SU-DHL-6 (cell line): ENCODE data around the gene ATP5F1C.

Experiments
- H2AFZ ChIP-seq: fragments of 200-600 bp; sonication (generic); 2 replicates; pipeline ENCODE4 v1.6.1; 2014; ENCODE audit warnings: low read depth, mild to moderate bottlenecking, moderate library complexity, mixed read lengths, antibody characterized with exemption, low read length; ENCODE audit not compliant: severe bottlenecking
- H3F3A ChIP-seq: fragments of 200-600 bp; shearing (Covaris generic); 2 replicates; pipeline ENCODE4 v1.6.0; 2016; ENCODE audit warnings: antibody characterized with exemption, mild to moderate bottlenecking; ENCODE audit not compliant: insufficient read depth
- H3K27ac ChIP-seq: fragments of 200-600 bp; sonication (generic); 2 replicates; pipeline ENCODE4 v1.5.1; 2016; ENCODE audit warnings: low read depth, mild to moderate bottlenecking, low read length, moderate library complexity, mixed read lengths
- H3K27me3 ChIP-seq: fragments of 200-600 bp; sonication (generic), shearing (Covaris generic); 2 replicates; pipeline ENCODE4 v1.6.0; 2014; ENCODE audit warnings: mild to moderate bottlenecking, low read length
- H3K36me3 ChIP-seq: fragments of 200-600 bp; sonication (generic); 2 replicates; pipeline ENCODE4 v1.6.1; 2014; ENCODE audit warnings: mild to moderate bottlenecking, low read length, mixed read lengths
- H3K4me2 ChIP-seq: fragments of 300-600, 200-600 bp; shearing (Covaris generic), sonication (generic); 2 replicates; pipeline ENCODE4 v1.6.0; 2014; ENCODE audit warnings: low read length, low read depth, mild to moderate bottlenecking; ENCODE audit not compliant: poor library complexity, severe bottlenecking
- H3K4me3 ChIP-seq: fragments of 200-600 bp; sonication (generic); 2 replicates; pipeline ENCODE4 v1.5.1; 2014; ENCODE audit warnings: antibody characterized with exemption, low read length, mild to moderate bottlenecking, mixed read lengths; ENCODE audit not compliant: insufficient read depth, poor library complexity, severe bottlenecking
- H3K79me2 ChIP-seq: fragments of 200-600 bp; sonication (generic); 2 replicates; pipeline ENCODE4 v1.6.1; 2014; ENCODE audit warnings: mild to moderate bottlenecking, low read length, moderate library complexity; ENCODE audit not compliant: insufficient read depth
- H3K9ac ChIP-seq: fragments of 200-600 bp; sonication (generic); 2 replicates; pipeline ENCODE4 v1.7.0; 2014; ENCODE audit warnings: mild to moderate bottlenecking, low read length
- H3K9me2 ChIP-seq: fragments of 200-600 bp; sonication (generic); replicated peaks from 2 replicates; pipeline ENCODE4 v1.6.1; 2014; ENCODE audit warnings: low read length; ENCODE audit not compliant: insufficient read depth
- H3K9me3 ChIP-seq: fragments of 200-600 bp; sonication (generic); 2 replicates; pipeline ENCODE4 v1.6.1; 2014; ENCODE audit warnings: low read length, mixed read lengths; ENCODE audit not compliant: insufficient read depth
- H4K20me1 ChIP-seq: fragments of 200-600 bp; sonication (generic); 2 replicates; pipeline ENCODE4 v1.6.1; 2014; ENCODE audit warnings: low read depth, mild to moderate bottlenecking, antibody characterized with exemption, low read length, moderate library complexity, mixed read lengths
- EZH2phosphoT487 ChIP-seq: fragments of 200-600 bp; sonication (generic), shearing (Covaris generic); conservative IDR thresholded peaks from 2 replicates; pipeline ENCODE4 v1.6.1; 2018; ENCODE audit warnings: mild to moderate bottlenecking, antibody characterized with exemption, low read length, moderate library complexity, mixed read lengths
- TF ChIP-seq, protein P1 (sequence below): fragments of 200-600 bp; sonication (generic); IDR thresholded peaks from one replicate; pipeline ENCODE4 v1.5.1; 2017; ENCODE audit warnings: antibody characterized with exemption, mild to moderate bottlenecking, low read length, moderate library complexity; ENCODE audit not compliant: insufficient read depth, poor library complexity, severe bottlenecking

Gene ATP5F1C

GRCh38 chr10:7802606-7803005 lies 14.6 kb downstream of the ATP5F1C start:
- H3K79me2 ChIP-seq, result no peaks in the 10 kb centered on the region
- no peaks in the 10 kb centered on the region for H3K9me2 ChIP-seq
- TF ChIP-seq, protein P1, sequence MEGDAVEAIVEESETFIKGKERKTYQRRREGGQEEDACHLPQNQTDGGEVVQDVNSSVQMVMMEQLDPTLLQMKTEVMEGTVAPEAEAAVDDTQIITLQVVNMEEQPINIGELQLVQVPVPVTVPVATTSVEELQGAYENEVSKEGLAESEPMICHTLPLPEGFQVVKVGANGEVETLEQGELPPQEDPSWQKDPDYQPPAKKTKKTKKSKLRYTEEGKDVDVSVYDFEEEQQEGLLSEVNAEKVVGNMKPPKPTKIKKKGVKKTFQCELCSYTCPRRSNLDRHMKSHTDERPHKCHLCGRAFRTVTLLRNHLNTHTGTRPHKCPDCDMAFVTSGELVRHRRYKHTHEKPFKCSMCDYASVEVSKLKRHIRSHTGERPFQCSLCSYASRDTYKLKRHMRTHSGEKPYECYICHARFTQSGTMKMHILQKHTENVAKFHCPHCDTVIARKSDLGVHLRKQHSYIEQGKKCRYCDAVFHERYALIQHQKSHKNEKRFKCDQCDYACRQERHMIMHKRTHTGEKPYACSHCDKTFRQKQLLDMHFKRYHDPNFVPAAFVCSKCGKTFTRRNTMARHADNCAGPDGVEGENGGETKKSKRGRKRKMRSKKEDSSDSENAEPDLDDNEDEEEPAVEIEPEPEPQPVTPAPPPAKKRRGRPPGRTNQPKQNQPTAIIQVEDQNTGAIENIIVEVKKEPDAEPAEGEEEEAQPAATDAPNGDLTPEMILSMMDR, result no peak
- TF ChIP-seq EZH2phosphoT487, result no peak
- H3K9me3 ChIP-seq, result no peaks in the 10 kb centered on the region
- no peak overlapping the region for H3K4me2 ChIP-seq
- no peak overlapping the region for H3K4me3 ChIP-seq
- H3K9ac ChIP-seq, result no peak overlapping the region
- H3K27ac ChIP-seq, result no peak overlapping the region
- H3F3A ChIP-seq, result no peaks in the 10 kb centered on the region
- no peak overlapping the region for H2AFZ ChIP-seq
- peaks cover 56% of the 10 kb centered on the region for H3K36me3 ChIP-seq
- H3K27me3 ChIP-seq, result no peaks in the 10 kb centered on the region
- 0 out of 2 replicates have a peak, but pooled peaks cover 3% of the 10 kb centered on the region for H4K20me1 ChIP-seq

GRCh38 chr10:7804216-7804615 lies 16.2 kb downstream of the ATP5F1C start:
- Histone ChIP-seq H3K27ac (no peak overlapping the region), H3F3A (no peaks in the 10 kb centered on the region), H4K20me1 (0 out of 2 replicates have a peak, but pooled peaks cover 1% of the 10 kb centered on the region), H3K4me3 (no peak overlapping the region), H3K9ac (no peak overlapping the region), H2AFZ (no peak overlapping the region), H3K9me3 (no peaks in the 10 kb centered on the region), H3K36me3 (peaks cover 49% of the 10 kb centered on the region), H3K4me2 (no peak overlapping the region), H3K79me2 (no peaks in the 10 kb centered on the region), H3K27me3 (no peaks in the 10 kb centered on the region), H3K9me2 (no peaks in the 10 kb centered on the region)
- TF ChIP-seq, protein P1, result no peak
- no peak for TF ChIP-seq EZH2phosphoT487

DNA sequence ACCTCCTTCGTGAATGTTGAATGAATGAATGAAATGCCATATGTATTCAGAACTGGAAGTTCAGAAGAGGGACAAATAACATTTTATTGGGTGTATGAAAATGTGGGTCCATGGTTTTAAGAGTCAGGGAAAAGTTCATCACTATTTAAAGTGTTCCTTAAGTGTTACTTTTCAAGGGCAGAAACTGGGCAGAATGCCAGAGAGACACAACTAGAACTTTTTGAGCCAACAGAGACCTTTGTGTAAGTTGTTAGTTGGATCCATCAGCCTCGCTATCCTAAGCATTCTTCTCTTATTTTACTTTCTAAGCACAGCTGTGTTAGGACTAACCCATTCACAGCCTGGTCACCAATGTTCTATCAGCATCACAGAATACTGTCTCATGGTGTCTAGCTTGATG lies 16.8 kb downstream of the ATP5F1C start:
- Histone ChIP-seq H3K9ac (no peak overlapping the region), H3K27me3 (no peaks in the 10 kb centered on the region), H3K4me3 (no peak overlapping the region), H3K9me2 (no peaks in the 10 kb centered on the region), H3F3A (no peaks in the 10 kb centered on the region), H3K27ac (no peak overlapping the region), H3K79me2 (no peaks in the 10 kb centered on the region), H3K4me2 (no peak overlapping the region), H3K9me3 (no peaks in the 10 kb centered on the region), H2AFZ (no peak overlapping the region), H3K36me3 (peaks cover 44% of the 10 kb centered on the region), H4K20me1 (no peaks in the 10 kb centered on the region)
- TF ChIP-seq EZH2phosphoT487, result no peak
- TF ChIP-seq, protein P1, result no peak
